Common myeloid progenitor, CD34-positive (primary cell): ENCODE data around the gene CSTF1. TPM values are rescaled to one million over a fixed set of nuclear protein-coding genes. Genes with fewer than 3 reads are reported as not detected.

ENCODE experiments used
- CTCF ChIA-PET: fragments of 350-600 bp; sonication (Branson Sonifier 250); formaldehyde crosslinking; loops from one replicate; lab custom pipeline; 2021; ENCODE audit warnings: antibody characterized with exemption; lab: Charles Lee
- POLR2A ChIA-PET: fragments of 350-600 bp; sonication (Branson Sonifier 250); formaldehyde crosslinking; loops from one replicate; lab custom pipeline; 2021; ENCODE audit warnings: antibody characterized with exemption; lab: Charles Lee
- DNase-seq, 3 donors: peaks; one replicate each; pipeline versions ENCODE4 v3.0.0 to v3.0.0-alpha.2; 2013
- H3K27ac ChIP-seq, 2 experiments: 1 replicate in 1 of 2; 2 replicates in 1 of 2; pipeline ENCODE4 v1.7.0; 2013; ENCODE audit warnings: inconsistent platforms in 2 of 2, low read length in 2 of 2, mild to moderate bottlenecking in 2 of 2, low read depth in 1 of 2, moderate library complexity in 1 of 2; ENCODE audit not compliant: severe bottlenecking in 2 of 2, insufficient read depth in 1 of 2, poor library complexity in 1 of 2
- H3K27me3 ChIP-seq, 5 experiments: replicated peaks in 2 of 5; 1 replicate in 3 of 5; 2 replicates in 2 of 5; pipeline versions ENCODE4 v1.6.1 to v1.7.0; 2013; ENCODE audit warnings: low read length in 4 of 5, mild to moderate bottlenecking in 2 of 5, moderate library complexity in 2 of 5, inconsistent platforms in 1 of 5; ENCODE audit not compliant: insufficient read depth in 5 of 5, control insufficient read depth in 4 of 5
- H3K36me3 ChIP-seq, 4 experiments: 1 replicate in 2 of 4; 2 replicates in 2 of 4; pipeline versions ENCODE4 v1.6.1 to v1.7.0; 2013; ENCODE audit warnings: low read length in 3 of 4, control low read depth in 1 of 4, mild to moderate bottlenecking in 1 of 4; ENCODE audit not compliant: control insufficient read depth in 4 of 4, insufficient read depth in 4 of 4
- H3K4me1 ChIP-seq, 4 experiments: 1 replicate in 3 of 4; 2 replicates in 1 of 4; pipeline versions ENCODE4 v1.6.1 to v1.7.1; 2013; ENCODE audit warnings: low read length in 3 of 4, mild to moderate bottlenecking in 3 of 4, control low read depth in 1 of 4, inconsistent platforms in 1 of 4, moderate library complexity in 1 of 4; ENCODE audit not compliant: control insufficient read depth in 4 of 4, insufficient read depth in 4 of 4; ENCODE audit errors: control extremely low read depth in 1 of 4
- H3K4me3 ChIP-seq, 7 experiments: 1 replicate in 4 of 7; 2 replicates in 3 of 7; pipeline versions ENCODE4 v1.5.1 to v1.7.0; 2013; ENCODE audit warnings: mild to moderate bottlenecking in 7 of 7, low read length in 6 of 7, moderate library complexity in 6 of 7, inconsistent platforms in 2 of 7, low read depth in 2 of 7, control low read depth in 1 of 7; ENCODE audit not compliant: insufficient read depth in 4 of 7, control insufficient read depth in 1 of 7; ENCODE audit errors: extremely low read depth in 1 of 7
- H3K9me3 ChIP-seq, 5 experiments: 1 replicate in 4 of 5; 2 replicates in 1 of 5; pipeline versions ENCODE4 v1.6.1 to v1.7.1; 2013; ENCODE audit warnings: low read length in 4 of 5, mild to moderate bottlenecking in 2 of 5, inconsistent platforms in 1 of 5, low read depth in 1 of 5, moderate library complexity in 1 of 5; ENCODE audit not compliant: control insufficient read depth in 4 of 5, insufficient read depth in 2 of 5; ENCODE audit errors: control extremely low read depth in 1 of 5
- WGBS: methylation state at CpG from one replicate; pipeline ENCODE4 v1.1.5; 2013; ENCODE audit not compliant: insufficient coverage; 5-methylcytosine and 5-hydroxymethylcytosine counted together
- polyA plus RNA-seq: library from polyadenylated mRNA; unstranded; fragments of 120-200 nt; gene quantifications from one replicate; pipeline ENCODE4 v1.2.1, GENCODE V29; 2013

Gene CSTF1
- polyA plus RNA-seq, result 20.3 TPM

GRCh38 chr20:56392132-56392880 is at the start of gene CSTF1, which contains the start of gene AURKA:
Gene CSTF1, plus strand, starts transcription at chr20:56392645. Its CDS starts 2,908 bp downstream, at chr20:56395553.
Gene AURKA, minus strand, starts transcription at chr20:56392215. Its CDS starts 4,018 bp downstream, at chr20:56388197.
- H3K4me1 ChIP-seq, result peaks cover 17 to 28% (median 18%) of the 10 kb centered on the region in 4 experiments
- 0% methylated on average over 50 of the region's 53 CpGs for WGBS
- H3K4me3 ChIP-seq, result peak within 1 kb of the TSS; percentile 75 to 99 (median 97)
- peak within 1 kb of the TSS; percentile 92 to 95 for H3K27ac ChIP-seq
- DNase-seq, result peak; percentile 99 to 100 (median 100)
- peaks cover 12 to 45% (median 29%) of the 10 kb centered on the region in 4 experiments for H3K36me3 ChIP-seq
- no peaks in the 10 kb centered on the region for H3K27me3 ChIP-seq
- no peaks in the 10 kb centered on the region for H3K9me3 ChIP-seq
- ChIA-PET POLR2A (interaction anchor here (0.6 to 1.1 kb wide), 3 partner anchors 17 to 76 kb away, joined by 3 to 4 read pairs (median 4); partner anchors contain the start of genes CASS4 and RTF2), CTCF (interaction anchor here (0.6 to 1.5 kb wide), 6 partner anchors 9 to 123 kb away, joined by 3 to 4 read pairs (median 3); no protein-coding TSS in a partner anchor)

- peaks cover 0 to 6% (median 1%) of the 10 kb centered on the region in 4 experiments for H3K4me1 ChIP-seq
- 97% methylated on average over 3 of the region's 3 CpGs for WGBS
- no peak overlapping the region for H3K27ac ChIP-seq
- ChIA-PET CTCF (interaction anchor here (0.7 to 1.7 kb wide), 4 partner anchors 11 to 140 kb away, joined by 3 to 8 read pairs (median 5); no protein-coding TSS in a partner anchor), POLR2A (no interaction called here)
- no peaks in the 10 kb centered on the region for H3K9me3 ChIP-seq
- H3K4me3 ChIP-seq, result no peak overlapping the region
- DNase-seq, result no peak
- peaks cover 13 to 53% (median 26%) of the 10 kb centered on the region in 5 experiments for H3K27me3 ChIP-seq
- H3K36me3 ChIP-seq, result no peaks in the 10 kb centered on the region
Measured at GRCh38 chr20:56342783-56343182, 49.7 kb upstream of the CSTF1 start.

- POLR2A ChIA-PET, result no interaction called here
- peaks cover 16 to 61% (median 33%) of the 10 kb centered on the region in 5 experiments for H3K27me3 ChIP-seq
- no peaks in the 10 kb centered on the region for H3K9me3 ChIP-seq
- 3% methylated on average over 33 of the region's 41 CpGs for WGBS
- H3K4me1 ChIP-seq, result peaks cover 0 to 6% (median 1%) of the 10 kb centered on the region in 4 experiments
- CTCF ChIA-PET, result interaction anchor here (0.7 to 1.9 kb wide), 9 partner anchors 10 to 149 kb away, joined by 3 to 8 read pairs (median 4); no protein-coding TSS in a partner anchor
- DNase-seq, result peak; percentile 49 to 70 (median 70)
- H3K4me3 ChIP-seq, result peak overlapping the region in 2 of 7 experiments; percentile 26 to 46
- no peak overlapping the region for H3K27ac ChIP-seq
- H3K36me3 ChIP-seq, result no peaks in the 10 kb centered on the region
Measured at GRCh38 chr20:56343861-56344381, 48.5 kb upstream of the CSTF1 start.

GRCh38 chr20:56345911-56346310 is 46.5 kb upstream of the CSTF1 start:
- Histone ChIP-seq H3K4me1 (peaks cover 0 to 6% (median 1%) of the 10 kb centered on the region in 4 experiments), H3K36me3 (no peaks in the 10 kb centered on the region), H3K27ac (no peak overlapping the region), H3K27me3 (peaks cover 16 to 64% (median 42%) of the 10 kb centered on the region in 5 experiments), H3K9me3 (no peaks in the 10 kb centered on the region), H3K4me3 (no peak overlapping the region)
- ChIA-PET POLR2A (no interaction called here), CTCF (interaction anchor here (1.4 to 1.5 kb wide), 2 partner anchors 144 to 158 kb away, joined by 3 read pairs; no protein-coding TSS in a partner anchor)
- 97% methylated on average over 8 of the region's 8 CpGs for WGBS
- DNase-seq, result no peak

GRCh38 chr20:56347628-56348304 is 44.7 kb upstream of the CSTF1 start:
- H3K27ac ChIP-seq, result no peak overlapping the region
- ChIA-PET CTCF (no interaction called here), POLR2A (no interaction called here)
- H3K27me3 ChIP-seq, result peaks cover 13 to 57% (median 43%) of the 10 kb centered on the region in 5 experiments
- H3K4me1 ChIP-seq, result peaks cover 0 to 6% (median 1%) of the 10 kb centered on the region in 4 experiments
- no peak overlapping the region for H3K4me3 ChIP-seq
- H3K9me3 ChIP-seq, result no peaks in the 10 kb centered on the region
- WGBS, result 54% methylated on average over 10 of the region's 13 CpGs
- no peak for DNase-seq
- no peaks in the 10 kb centered on the region for H3K36me3 ChIP-seq

GRCh38 chr20:56348305-56348693 is 44.1 kb upstream of the CSTF1 start:
- Histone ChIP-seq H3K4me3 (no peak overlapping the region), H3K27me3 (peaks cover 9 to 52% (median 38%) of the 10 kb centered on the region in 5 experiments), H3K9me3 (no peaks in the 10 kb centered on the region), H3K27ac (no peak overlapping the region), H3K36me3 (no peaks in the 10 kb centered on the region), H3K4me1 (peaks cover 0 to 6% (median 1%) of the 10 kb centered on the region in 4 experiments)
- POLR2A ChIA-PET, result interaction anchor here (0.7 kb wide), 1 partner anchor 1677 kb away, joined by 3 read pairs; no protein-coding TSS in a partner anchor
- no peak for DNase-seq
- 37% methylated on average over 4 of the region's 5 CpGs for WGBS
- CTCF ChIA-PET, result no interaction called here
